Esophagus muscularis mucosa (tissue), 3 donors: ENCODE measurements around the gene GALNS.

Source experiments
- POLR2A ChIP-seq: fragments of 450-650 bp; IDR thresholded peaks from one replicate; pipeline ENCODE4 v1.6.1; 2017; ENCODE audit warnings: antibody characterized with exemption, moderate library complexity, mild to moderate bottlenecking, low read depth
- POLR2AphosphoS5 ChIP-seq, 2 donors: sonication (generic); formaldehyde crosslinking; IDR thresholded peaks; one replicate each; pipeline ENCODE4 v1.6.1; 2017; ENCODE audit warnings: antibody characterized with exemption in 2 of 2
- TF ChIP-seq, protein P1 (sequence below), 3 experiments: fragments of 200-600 bp in 2 of 3; fragments of 450-650 bp in 1 of 3; sonication (generic) in 2 of 3; IDR thresholded peaks; one replicate each; pipeline ENCODE4 v1.5.1; 2017 to 2019; ENCODE audit warnings: antibody characterized with exemption in 3 of 3, mild to moderate bottlenecking in 2 of 3, moderate library complexity in 1 of 3

DNA sequence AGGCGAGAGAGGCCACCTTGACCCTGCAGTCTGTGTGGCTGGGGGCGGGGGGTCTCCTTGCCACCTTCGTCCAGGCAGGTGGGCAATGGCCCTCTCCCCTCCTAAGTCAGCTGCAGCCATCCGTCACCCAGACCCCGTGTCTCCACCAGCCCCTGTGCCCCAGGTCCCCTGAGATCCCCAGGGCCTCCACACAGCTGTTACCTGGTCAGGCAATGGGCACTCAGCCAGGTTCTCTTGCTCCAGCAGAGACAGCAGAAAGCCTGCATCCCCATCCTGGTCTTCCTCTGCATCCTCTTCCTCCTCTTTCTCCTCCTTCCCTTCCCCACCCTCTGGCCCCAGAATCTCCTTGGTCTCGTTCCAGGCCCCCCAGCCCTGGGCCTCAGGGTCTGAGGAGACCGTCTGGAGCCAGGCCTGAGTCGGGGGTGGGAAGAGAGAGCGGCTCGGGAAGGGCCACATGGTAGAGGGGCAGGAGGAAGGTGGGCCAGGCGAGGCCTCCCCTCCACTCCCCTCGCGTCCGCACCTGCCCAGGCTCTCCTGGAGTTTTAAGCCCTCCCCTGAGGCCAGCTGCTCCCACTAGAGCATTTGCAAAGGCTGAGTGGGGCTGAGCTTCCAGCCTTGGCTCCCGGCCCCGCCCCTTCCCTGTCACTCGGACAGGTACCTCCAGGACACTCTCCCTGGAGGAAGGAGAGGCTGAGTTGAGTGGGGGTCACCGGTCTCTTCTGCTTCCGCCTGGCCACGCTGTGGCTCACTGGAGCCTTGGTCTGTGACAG is 9.6 kb upstream of the GALNS start, which contains the start of gene PABPN1L:
- TF ChIP-seq POLR2A (no peak), POLR2AphosphoS5 (IDR thresholded peaks at IDR 0.05) (no peak)
- TF ChIP-seq, protein P1, sequence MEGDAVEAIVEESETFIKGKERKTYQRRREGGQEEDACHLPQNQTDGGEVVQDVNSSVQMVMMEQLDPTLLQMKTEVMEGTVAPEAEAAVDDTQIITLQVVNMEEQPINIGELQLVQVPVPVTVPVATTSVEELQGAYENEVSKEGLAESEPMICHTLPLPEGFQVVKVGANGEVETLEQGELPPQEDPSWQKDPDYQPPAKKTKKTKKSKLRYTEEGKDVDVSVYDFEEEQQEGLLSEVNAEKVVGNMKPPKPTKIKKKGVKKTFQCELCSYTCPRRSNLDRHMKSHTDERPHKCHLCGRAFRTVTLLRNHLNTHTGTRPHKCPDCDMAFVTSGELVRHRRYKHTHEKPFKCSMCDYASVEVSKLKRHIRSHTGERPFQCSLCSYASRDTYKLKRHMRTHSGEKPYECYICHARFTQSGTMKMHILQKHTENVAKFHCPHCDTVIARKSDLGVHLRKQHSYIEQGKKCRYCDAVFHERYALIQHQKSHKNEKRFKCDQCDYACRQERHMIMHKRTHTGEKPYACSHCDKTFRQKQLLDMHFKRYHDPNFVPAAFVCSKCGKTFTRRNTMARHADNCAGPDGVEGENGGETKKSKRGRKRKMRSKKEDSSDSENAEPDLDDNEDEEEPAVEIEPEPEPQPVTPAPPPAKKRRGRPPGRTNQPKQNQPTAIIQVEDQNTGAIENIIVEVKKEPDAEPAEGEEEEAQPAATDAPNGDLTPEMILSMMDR (IDR thresholded peaks at IDR 0.05) = no peak
